ENCODE measurements around the gene GPR37.

The GPR37 gene

DNA sequence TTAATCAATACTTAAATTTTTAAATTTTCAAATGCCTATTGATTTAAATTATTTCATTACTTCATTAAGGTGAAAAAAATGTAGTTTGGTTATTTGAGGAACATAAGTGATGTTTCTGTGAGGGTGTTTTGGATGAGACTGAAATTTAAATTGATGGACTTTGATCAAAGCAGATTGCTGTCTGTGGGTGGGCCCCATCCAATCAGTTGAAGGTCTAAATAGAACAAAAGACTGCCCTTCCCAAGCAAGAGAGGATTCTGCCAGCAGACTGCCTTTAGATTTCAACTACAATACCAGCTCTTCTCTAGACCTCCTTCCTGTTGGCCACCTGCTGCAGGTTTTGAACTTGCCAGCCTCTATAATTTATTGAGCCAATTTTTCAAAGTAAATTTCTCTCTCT, 14.5 kb upstream of the GPR37 start:
- no peak for DNase-seq (ENCODE audit: low read depth, low spot score)

DNA sequence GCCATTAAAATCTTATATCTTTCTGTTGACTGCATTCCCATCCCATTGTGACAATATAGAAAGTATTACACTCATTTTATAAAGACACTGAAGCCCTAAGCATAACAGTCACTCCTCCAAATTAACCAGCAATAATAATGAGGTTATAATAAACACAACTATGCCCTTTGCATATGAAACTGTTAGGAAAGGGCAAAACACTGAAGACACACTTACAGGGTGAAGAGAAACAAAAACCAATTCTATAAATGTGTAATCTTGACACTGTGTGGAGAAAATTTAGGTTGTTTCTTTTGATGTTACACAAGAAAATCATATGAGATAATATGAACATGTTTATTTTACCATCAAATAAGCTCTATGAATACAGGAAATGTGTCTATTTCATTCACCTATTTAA, 14.0 kb upstream of the GPR37 start:
- DNase-seq (ENCODE audit: low read depth, low spot score): no peak

- no peak for DNase-seq (ENCODE audit: low read depth, low spot score)
These were observed 13.6 kb upstream of the GPR37 start for GRCh38 chr7:124779194-124779593.

DNA sequence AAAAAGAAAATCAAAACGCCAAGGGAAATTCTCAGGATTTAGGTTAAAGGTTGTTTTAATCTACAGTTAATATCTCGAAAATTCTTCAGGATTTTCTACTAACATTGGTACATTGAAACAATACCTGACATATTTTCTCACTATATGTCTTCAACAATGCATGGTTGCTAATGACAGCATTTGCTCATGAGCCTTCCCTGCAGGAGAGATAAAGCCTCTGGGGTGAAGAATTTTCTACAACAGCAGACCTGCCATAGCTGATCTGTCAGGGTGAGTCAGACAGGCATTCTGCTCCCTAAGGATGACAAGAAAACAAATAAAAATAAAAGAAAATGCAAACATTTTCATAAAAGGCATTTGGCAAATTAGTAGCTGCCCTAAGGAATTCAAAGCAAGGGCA, 11.7 kb upstream of the GPR37 start:
- DNase-seq (ENCODE audit: low read depth, low spot score): no peak

GRCh38 chr7:124776153-124776552, 10.6 kb upstream of the GPR37 start:
- DNase-seq (ENCODE audit: low read depth, low spot score): no peak

DNA sequence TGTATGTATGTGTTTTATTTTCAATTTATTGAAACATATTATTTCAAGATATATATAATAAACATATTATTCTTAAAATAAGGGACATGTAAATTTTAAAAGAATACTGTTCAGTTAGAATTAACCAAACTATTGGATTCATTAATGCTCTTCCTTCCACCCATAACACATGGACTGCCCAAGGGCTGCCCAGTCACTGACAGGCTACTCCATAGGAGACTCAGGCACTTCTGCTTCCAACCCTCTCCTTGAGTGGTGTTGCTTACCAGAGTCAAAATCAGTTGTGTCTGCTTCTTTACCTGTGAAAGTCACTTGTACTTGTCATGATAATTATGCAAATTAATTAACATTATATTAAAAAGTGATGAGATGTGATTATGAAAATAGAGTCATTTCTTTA, 9.8 kb upstream of the GPR37 start:
- DNase-seq (ENCODE audit: low read depth, low spot score): no peak

GRCh38 chr7:124773938-124774337, 8.3 kb upstream of the GPR37 start:
- no peak for DNase-seq (ENCODE audit: low read depth, low spot score)

GRCh38 chr7:124773339-124773738, 7.7 kb upstream of the GPR37 start:
- no peak for DNase-seq (ENCODE audit: low read depth, low spot score)

- DNase-seq (ENCODE audit: low read depth, low spot score): no peak
These were observed 3.5 kb upstream of the GPR37 start for GRCh38 chr7:124769136-124769535.

GRCh38 chr7:124768525-124768924, 2.9 kb upstream of the GPR37 start:
- no peak for DNase-seq (ENCODE audit: low read depth, low spot score)

DNA sequence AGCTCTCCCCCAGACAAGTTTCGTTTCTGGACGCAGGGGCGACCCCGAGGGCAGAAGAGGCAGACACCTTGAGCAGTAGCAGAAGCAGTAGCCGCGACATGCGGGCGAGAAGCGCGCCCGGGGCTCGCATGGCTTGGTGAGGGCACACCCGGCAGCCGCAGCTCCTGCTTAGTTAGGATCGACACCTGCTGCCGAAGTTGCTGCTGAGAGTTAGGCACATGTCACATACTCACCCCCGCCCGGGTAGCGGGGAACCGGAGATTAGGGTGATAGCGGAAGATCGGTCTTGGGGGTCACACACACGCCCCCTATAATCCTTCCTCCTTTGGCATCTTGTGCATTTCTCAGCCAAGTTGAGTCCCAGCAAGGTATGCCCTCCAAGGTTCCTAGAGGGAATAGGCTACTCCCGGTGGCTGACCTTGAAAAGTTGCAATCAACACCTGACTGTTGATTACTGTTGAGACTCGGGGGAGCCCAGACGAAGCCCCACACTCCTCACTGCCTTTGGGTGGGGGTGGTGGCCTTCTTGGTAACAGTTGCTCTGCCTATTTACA, 668 bp downstream of the GPR37 start:
- no peak for DNase-seq (ENCODE audit: low read depth, low spot score)

DNA sequence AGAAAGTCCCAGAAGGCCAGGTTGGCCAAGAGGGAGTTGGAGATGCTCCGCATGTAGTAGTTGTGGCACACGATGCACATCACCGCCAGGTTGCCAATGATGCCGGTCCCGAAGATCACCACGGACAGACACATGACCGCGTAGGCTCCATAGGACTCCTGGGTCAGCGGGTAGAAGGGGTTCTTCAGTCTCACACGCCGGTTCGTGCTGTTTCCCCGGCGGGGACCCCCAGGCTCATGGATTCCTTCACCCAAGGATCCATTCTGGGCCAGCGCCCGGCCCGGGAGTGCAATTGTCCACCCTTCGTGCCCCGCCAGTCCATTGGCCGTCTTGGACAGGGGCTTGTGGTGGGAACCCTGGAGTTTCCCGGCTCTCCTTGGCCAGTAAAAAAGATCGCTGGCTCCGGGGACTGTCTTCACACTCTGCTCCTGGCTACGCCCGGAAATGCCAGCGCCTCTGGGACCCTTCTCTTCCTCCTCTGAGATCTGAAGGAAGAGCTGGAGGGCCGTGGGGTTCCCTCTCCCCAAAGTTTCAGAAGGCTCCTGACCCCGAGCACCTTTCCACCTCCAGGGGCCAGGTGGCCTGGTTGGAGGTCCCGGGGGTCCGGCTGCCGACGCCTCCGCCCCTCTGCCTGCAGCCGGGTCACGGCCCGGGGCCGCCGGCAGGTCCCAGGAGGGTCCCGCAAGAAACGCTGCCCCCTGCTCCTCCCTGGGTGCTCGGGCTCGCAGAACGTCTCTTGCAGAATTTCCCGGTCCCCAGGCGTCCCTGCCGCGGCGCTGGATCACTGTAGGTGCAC, 1.3 kb downstream of the GPR37 start:
- DNase-seq (ENCODE audit: low read depth, low spot score): no peak

GRCh38 chr7:124762611-124763143, 2.9 kb downstream of the GPR37 start:
- DNase-seq (ENCODE audit: low read depth, low spot score): no peak

- DNase-seq (ENCODE audit: low read depth, low spot score): no peak
These were observed 4.4 kb downstream of the GPR37 start for GRCh38 chr7:124761164-124761715.

DNA sequence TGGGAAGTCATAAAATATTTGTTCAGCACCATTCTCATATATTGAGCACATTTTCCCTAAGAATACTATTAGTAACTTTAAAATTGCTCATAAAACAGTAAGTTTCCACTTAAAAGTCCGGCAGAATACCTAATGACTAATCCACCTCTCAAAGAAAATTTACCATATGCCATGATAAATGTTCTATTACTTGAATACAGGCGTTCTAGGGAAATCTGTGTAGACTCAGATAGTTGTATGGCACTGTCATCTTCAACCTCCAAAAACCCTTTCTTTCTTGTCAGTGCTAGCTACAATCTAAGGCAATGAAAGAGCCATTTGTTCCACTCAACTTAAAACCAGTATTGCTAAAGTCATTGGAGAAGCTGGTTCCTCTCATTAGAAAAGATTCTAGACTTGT, 7.3 kb downstream of the GPR37 start:
- DNase-seq (ENCODE audit: low read depth, low spot score): no peak

GRCh38 chr7:124754576-124755268, 10.9 kb downstream of the GPR37 start:
- no peak for DNase-seq (ENCODE audit: low read depth, low spot score)

DNA sequence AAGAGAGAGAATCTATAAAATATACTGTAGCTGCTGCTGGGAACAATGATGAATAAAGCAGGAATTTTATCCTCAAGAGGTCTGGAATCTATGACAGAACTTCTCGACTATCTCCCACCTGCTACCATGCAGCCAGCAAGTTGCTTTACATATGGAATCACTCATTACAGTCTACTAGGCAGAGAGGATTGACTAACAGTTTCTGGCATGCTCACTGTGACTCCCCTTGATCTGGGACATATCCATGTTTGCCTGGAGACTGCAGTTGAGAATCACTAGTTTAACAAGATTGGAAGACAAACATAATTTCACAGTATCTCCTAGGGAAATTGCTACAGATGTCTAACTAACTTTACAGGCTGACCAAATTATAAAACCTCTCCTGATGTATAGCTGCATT, 13.3 kb downstream of the GPR37 start:
- no peak for DNase-seq (ENCODE audit: low read depth, low spot score)

- DNase-seq (ENCODE audit: low read depth, low spot score): no peak
These were observed 14.6 kb downstream of the GPR37 start for GRCh38 chr7:124751027-124751426.

DNA sequence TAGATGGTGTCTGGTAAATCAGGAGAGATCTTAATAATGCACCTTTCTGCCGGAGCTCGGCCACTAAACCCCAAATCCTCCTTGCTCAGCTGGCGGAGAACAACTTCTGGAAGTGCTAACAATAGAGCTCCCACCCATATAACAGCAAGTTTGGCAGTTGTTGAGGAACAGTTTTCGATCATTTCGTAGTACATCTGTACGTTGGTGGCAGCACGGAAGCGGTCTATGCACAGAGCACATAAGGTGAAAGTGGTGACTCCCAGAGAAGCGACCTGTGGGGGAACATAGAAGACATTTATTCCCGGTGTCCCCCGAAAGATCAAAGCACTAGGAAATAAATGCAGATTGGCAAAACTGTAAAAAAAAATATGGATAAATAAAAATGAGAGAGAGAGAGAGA, 18.5 kb downstream of the GPR37 start:
- DNase-seq (ENCODE audit: low read depth, low spot score): no peak

GRCh38 chr7:124738639-124739038, 27.0 kb downstream of the GPR37 start:
- DNase-seq (ENCODE audit: low read depth, low spot score): no peak

GRCh38 chr7:124737760-124738300, 27.8 kb downstream of the GPR37 start:
- no peak for DNase-seq (ENCODE audit: low read depth, low spot score)

DNA sequence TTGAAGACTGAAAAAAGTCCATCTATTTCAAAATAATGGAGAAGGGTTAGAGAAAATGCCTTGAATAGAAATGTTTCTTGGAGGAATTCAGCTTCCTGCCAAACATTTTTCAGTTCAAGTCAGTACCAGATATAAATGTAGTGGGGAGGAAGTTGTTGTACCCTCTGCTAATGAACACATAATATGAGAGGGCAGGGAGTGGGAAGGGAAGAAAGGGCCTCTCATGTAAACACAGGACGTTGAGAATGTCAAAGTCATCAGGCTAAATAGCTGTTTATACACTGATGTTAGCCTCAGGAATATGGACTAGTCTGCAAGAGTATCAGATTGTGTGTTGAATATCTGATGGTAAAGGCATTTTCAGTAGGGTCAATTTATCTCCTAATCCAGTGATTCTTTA, 37.0 kb downstream of the GPR37 start:
- DNase-seq (ENCODE audit: low read depth, low spot score): no peak
